Posterior vena cava (tissue), 2 donors: ENCODE results near the gene MEDAG. TPM values are rescaled to one million over a fixed set of nuclear protein-coding genes. Genes with fewer than 3 reads are reported as not detected.

Experiments used
- DNase-seq: peaks from one replicate; pipeline ENCODE4 v3.0.0-alpha.2; 2020; ENCODE audit warnings: low spot score
- intact Hi-C, 2 donors: fragments of 100-400 bp; cut with DNase I; formaldehyde crosslinking; loops; one replicate each; pipeline versions ENCODE4 v1.14.1 to v1.14.2; 2022 to 2023
- total RNA-seq, 2 donors: library from RNA; stranded (reverse); fragmentation: NEBNext Ultra II Directional; extraction: Animal tissue kit (Norgen Biotek cat#: 25700); gene quantifications; one replicate each; pipeline ENCODE4 v1.2.1, GENCODE V29; 2021
- donor health status: DM: yes; HTN: yes; CAD: no.
- donor health status: DM: yes; HTN: yes; CAD: no.

The MEDAG gene
- total RNA-seq, 2 donors from 2014 or later, result 151 to 172 TPM

DNA sequence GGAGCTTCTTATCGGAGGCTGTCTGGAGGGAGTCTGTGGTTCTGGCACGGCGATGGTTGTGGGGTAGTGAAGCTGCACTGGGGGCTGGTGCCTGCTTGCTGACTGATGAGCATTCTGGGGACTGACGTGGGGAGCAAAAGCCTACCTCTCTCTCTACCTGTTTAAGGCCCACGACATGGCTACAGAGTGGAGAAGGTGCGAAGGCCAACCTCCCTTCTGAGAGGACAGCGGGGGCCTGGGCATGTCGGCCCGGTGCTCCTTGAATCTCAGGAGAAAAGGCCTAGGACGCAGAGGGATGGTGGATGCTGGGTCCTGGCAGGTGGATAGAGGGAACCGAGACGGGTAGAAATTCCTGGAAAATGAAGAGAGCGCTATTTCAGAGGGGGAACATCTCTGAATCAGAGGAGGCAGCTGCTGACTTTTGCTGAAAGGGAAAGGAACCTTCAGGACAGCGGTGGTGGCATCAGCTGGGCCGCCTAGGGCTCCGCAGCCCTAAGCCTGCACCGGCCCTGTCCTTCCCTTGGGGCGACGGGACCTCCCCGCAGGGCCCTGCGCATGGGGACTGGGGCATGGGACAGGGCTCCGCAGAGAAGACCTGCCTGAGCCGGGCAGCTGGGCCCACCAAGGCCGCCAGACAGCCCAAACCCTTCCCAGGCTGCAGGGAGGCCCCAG, 35.0 kb upstream of the MEDAG start:
- no peak for DNase-seq
- intact Hi-C loops, result no loop called here

- no peak for DNase-seq
- intact Hi-C loops, result no loop called here
Observed at GRCh38 chr13:30871588-30872275, 34.3 kb upstream of the MEDAG start.

- intact Hi-C loops, result no loop called here
- DNase-seq, result no peak
Observed at GRCh38 chr13:30872276-30872594, 33.8 kb upstream of the MEDAG start.

- DNase-seq, result peak; percentile 88
- intact Hi-C loops, result no loop called here
Observed at GRCh38 chr13:30872685-30873461, 33.2 kb upstream of the MEDAG start.

- no peak for DNase-seq
- intact Hi-C loops, result no loop called here
Observed at GRCh38 chr13:30873499-30873898, 32.6 kb upstream of the MEDAG start.

- intact Hi-C loops, result no loop called here
- DNase-seq, result peak; percentile 70
Observed at GRCh38 chr13:30874111-30874510, 32.0 kb upstream of the MEDAG start.

GRCh38 chr13:30874561-30874960, 31.5 kb upstream of the MEDAG start:
- intact Hi-C loops, result no loop called here
- no peak for DNase-seq

DNA sequence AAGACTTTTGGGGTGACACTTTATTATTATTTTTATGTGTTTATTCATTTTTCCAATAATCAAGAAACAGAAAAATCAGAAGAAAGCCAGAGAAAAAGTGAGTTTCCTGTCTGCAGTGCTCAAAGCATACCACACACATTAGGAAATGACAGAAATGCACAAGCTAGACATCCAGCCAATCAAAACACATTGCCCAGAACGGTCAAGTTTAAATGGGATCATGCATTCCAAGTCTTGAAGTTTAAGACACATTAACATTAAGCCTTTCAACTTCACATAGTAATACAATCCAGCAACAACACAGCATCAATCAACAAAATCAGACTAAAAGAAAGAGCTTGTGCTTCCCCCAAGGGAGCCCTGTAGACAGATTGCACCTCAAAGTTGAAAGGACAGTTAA, 28.7 kb upstream of the MEDAG start:
- intact Hi-C loops, result no loop called here
- DNase-seq, result no peak

DNA sequence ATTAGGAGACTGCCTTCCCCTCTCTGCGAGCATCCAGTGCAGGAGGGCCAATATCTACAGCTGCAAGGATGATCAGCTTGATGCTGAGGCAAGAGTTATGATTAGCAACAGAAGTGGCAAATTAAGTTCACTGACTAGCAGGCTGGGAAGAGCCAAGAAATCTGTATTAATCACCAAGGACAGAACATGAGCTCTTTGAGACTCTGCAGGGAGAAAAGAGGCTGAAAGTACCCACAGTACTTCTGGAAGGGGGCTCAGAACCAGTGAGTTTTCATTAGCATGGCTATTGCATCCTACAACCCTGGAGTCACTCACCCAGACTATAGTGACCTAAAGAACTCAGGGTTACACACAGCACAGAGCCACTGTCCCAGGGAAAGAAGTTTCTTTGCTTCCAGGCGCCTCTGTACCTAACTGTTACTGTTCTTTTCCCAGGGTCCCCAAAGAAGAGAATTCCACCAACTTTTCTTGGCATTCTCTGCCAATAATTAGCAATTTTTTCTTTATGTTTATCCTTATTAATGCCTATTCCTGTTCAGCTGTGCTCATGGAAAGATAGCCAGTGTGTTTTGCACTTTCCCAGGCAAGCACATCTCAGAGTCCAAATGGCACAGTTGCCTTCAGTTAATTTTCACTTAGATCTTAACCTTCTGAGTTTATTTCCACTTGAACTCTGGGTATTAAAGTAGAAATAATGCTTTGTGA, 25.8 kb upstream of the MEDAG start:
- DNase-seq, result no peak
- intact Hi-C loops, result no loop called here

DNA sequence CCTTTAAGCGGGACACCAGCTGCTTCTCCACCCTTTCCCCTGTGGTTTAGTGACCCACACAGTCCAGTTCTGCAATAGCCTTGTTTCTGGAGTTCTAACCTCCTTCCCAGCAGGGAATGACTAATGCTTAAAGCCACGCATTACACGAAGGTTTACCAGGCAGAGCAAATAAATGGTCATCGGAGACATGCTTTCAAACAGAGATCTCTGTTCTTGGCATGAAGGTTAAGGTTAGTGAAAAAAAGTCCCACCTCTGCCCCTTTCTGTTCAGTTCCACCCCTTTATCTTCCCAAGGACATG, 25.3 kb upstream of the MEDAG start:
- no peak for DNase-seq
- intact Hi-C loops, result no loop called here

GRCh38 chr13:30881191-30881651, 24.9 kb upstream of the MEDAG start:
- peak; percentile 93 for DNase-seq
- intact Hi-C loops, result no loop called here

DNA sequence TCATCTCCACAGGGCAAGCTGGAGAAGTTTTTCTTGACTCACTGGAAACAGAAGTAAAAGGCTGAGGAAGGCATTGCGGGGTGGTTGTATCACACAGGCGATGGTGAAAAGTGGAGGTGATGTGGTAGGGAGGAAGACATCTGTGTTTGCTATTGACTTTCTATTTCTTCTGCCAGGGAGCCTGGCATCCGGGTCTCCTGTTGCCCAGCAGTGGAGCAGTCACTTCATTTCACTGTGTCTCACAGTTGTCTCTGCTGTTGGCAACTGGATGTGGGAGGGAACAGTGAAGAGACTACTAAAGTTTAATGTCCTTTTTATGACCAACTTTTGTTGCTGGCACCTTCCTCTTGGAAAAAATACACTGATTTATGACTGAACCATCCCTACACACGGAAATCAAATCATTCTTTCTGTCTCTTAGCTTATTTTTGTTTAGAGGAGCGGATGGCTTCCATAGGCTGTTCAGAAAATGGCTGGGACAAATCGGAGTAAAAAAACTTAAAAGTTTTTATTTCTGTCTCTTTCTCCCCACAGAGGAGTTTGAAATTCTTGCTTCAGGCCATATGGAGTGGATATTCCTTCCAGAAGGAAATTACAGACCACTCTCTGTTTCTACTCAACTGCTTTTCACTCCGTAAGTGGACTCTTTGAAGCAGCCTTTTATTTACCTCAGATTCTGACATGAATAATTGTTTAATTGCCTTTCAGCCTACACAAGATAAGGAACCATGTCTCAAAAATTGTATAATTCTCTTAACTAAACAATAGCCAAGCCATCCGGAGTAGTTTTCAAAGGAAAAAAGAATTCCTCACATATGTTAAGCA, 23.8 kb upstream of the MEDAG start:
- intact Hi-C loops, result no loop called here
- DNase-seq, result no peak

DNA sequence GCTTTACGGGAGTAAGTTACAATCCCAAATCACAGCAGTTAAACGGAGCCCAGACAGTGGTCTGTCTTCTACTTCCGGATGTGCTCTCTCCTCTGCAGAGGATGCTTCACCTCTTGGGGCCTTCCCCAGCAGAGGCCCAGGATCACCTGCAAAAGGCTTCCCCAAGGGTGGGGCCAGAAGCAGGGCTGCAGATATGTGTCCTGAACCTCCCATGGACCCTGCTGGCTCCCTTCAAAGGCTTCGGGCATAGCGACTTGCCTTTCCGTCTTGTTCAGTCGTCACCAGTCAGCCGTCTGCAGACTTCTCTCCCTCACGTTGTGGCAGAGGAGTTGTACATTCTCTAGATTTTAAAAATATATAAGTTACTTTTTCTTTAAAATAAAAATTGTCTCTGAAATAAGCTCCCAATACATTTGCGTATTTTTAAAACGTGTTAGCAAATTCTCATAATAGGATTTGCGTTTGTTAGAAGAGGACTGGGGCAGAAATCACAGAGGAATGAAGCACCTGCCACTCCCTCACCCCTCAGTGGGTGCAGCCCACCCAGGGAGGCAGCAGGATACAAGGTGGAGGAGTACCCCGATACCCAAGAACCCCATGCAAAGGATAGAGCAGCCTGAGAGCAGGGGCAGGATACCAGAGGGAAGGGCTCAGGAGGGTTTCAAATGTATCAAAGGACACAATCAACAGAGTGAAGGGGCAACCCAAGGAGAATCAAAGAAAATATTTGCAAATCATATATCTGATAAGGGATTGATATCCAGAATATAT, 22.9 kb upstream of the MEDAG start:
- intact Hi-C loops, result no loop called here
- DNase-seq, result no peak

GRCh38 chr13:30884543-30884942, 21.5 kb upstream of the MEDAG start:
- intact Hi-C loops, result no loop called here
- no peak for DNase-seq

GRCh38 chr13:30889196-30889690, 16.8 kb upstream of the MEDAG start:
- DNase-seq, result no peak
- intact Hi-C loops, result no loop called here

DNA sequence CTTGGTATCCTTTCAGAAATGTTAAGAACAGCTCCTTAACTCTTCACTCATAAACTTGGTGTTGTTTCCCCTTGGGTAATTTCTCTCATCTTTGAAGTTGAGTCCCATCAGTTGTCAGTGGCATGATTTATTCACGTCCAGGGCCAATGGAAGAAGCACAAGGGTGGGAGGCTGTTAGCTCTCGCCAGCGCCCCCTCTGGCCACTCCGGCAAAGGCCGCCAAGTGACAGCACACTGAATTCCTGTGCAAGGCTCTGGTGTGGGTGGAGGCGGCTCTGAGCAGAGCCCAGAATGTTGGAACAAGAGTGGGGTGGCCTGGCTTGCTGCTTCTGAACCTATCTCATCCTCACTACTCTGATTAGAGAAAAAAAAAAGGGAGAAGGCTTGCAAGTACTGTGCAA, 13.1 kb upstream of the MEDAG start:
- peak; percentile 93 for DNase-seq
- intact Hi-C loops, result no loop called here

DNA sequence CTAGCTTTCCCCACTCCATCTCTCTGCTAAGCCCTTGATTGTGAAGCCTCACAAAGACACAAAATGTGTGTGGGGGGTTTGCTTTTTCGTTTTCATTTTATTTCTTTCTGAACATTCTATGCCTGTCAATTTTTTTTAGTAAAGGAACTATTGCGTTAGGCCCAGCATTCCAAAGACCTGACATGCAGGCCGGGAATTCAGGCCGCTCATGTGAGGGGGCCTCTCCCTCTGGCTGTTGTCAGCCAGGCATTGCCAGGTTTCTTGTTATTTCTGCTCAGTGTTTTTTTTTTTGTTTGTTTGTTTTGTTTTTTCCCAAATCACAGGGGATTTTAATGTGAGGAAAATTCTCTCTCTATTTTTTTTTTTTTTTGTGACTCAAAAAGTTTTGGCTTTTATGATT, 10.3 kb upstream of the MEDAG start:
- intact Hi-C loops, result no loop called here
- DNase-seq, result peak; percentile 89

GRCh38 chr13:30898070-30898469, 8.0 kb upstream of the MEDAG start:
- DNase-seq, result no peak

More at GRCh38 chr13:30898070-30898469, 8.0 kb upstream of the MEDAG start:
- intact Hi-C loops, result no loop called here
